Choroid plexus epithelial cell (primary cell): ENCODE data around the gene GUCY1A1.

Source experiments
- DNase-seq: peaks from one replicate; pipeline ENCODE4 v3.0.0-alpha.2; 2010; ENCODE audit warnings: low read depth
- H3K4me3 ChIP-seq: 2 replicates; pipeline ENCODE4 v1.5.1; 2011; ENCODE audit warnings: low read depth, mild to moderate bottlenecking, control low read depth, low read length, moderate library complexity
- CTCF ChIP-seq: conservative IDR thresholded peaks from 2 replicates; pipeline ENCODE4 v1.5.1; 2011; ENCODE audit warnings: low read depth, mild to moderate bottlenecking, control low read depth, inconsistent platforms, low read length, moderate library complexity

GUCY1A1 gene

GRCh38 chr4:155690044-155690837 is 23.6 kb downstream of the GUCY1A1 start:
- no peak for TF ChIP-seq CTCF
- no peak for DNase-seq
- H3K4me3 ChIP-seq = no peak overlapping the region

GRCh38 chr4:155692361-155692760 is 25.7 kb downstream of the GUCY1A1 start:
- no peak overlapping the region for H3K4me3 ChIP-seq
- TF ChIP-seq CTCF = no peak
- DNase-seq = no peak

- DNase-seq = no peak
- H3K4me3 ChIP-seq = no peak overlapping the region
- no peak for TF ChIP-seq CTCF
Observed at GRCh38 chr4:155693015-155693663, 26.5 kb downstream of the GUCY1A1 start.

GRCh38 chr4:155694100-155694785 is 27.6 kb downstream of the GUCY1A1 start:
- no peak overlapping the region for H3K4me3 ChIP-seq
- TF ChIP-seq CTCF = no peak
- no peak for DNase-seq

GRCh38 chr4:155696226-155696625 is 29.6 kb downstream of the GUCY1A1 start:
- no peak overlapping the region for H3K4me3 ChIP-seq
- no peak for DNase-seq
- no peak for TF ChIP-seq CTCF

GRCh38 chr4:155696726-155697125 is 30.1 kb downstream of the GUCY1A1 start:
- H3K4me3 ChIP-seq = no peak overlapping the region
- DNase-seq = no peak
- TF ChIP-seq CTCF = no peak
